Cardiac muscle cell (in vitro differentiated cells and primary cell): Measurements from ENCODE around the gene IER3. TPM values are rescaled to one million over a fixed set of nuclear protein-coding genes. Genes with fewer than 3 reads are reported as not detected.
A peak's percentile ranks its signal among the peaks of the same experiment; 100 is the strongest.
"Not testable (repeated sequence)": the region's sequence is repeated elsewhere in the genome, so short reads cannot be mapped to it uniquely, and the experiment has no call there.

ENCODE experiments used
- DNase-seq, 2 donors: peaks; one replicate each; pipeline versions ENCODE4 v3.0.0 to v3.0.0-alpha.2; 2010 to 2017; ENCODE audit warnings: low read depth in 1 of 2, low spot score in 1 of 2
- H3K27ac ChIP-seq: fragments of 200-600 bp; sonication (generic); 2 replicates; pipeline ENCODE4 v1.5.1; 2016
- H3K27me3 ChIP-seq: fragments of 200-600 bp; sonication (generic); 2 replicates; pipeline ENCODE4 v1.6.0; 2016; ENCODE audit warnings: control low read depth
- H3K36me3 ChIP-seq: fragments of 200-600 bp; sonication (generic); 2 replicates; pipeline ENCODE4 v1.5.1; 2016; ENCODE audit warnings: control low read depth
- H3K4me1 ChIP-seq: fragments of 200-600 bp; sonication (generic); 2 replicates; pipeline ENCODE4 v1.8.1; 2017; ENCODE audit warnings: low read depth, mild to moderate bottlenecking, mixed run types
- H3K4me3 ChIP-seq: fragments of 200-600 bp; sonication (generic); 2 replicates; pipeline ENCODE4 v1.5.1; 2016; ENCODE audit warnings: mild to moderate bottlenecking
- H3K9me3 ChIP-seq: fragments of 200-600 bp; sonication (generic); 2 replicates; pipeline ENCODE4 v1.5.1; 2017; ENCODE audit warnings: low read depth, mild to moderate bottlenecking, control low read depth
- polyA plus RNA-seq: library from polyadenylated mRNA; unstranded; fragments of >200 nt; fragmentation: Nextera tagmentation; extraction: Ambion mirVana; gene quantifications from 2 replicates; pipeline ENCODE4 v1.2.1, GENCODE V29; 2016
- total RNA-seq: library from RNA; depleted of rRNA; stranded (reverse); fragments of >200 nt; gene quantifications from 2 replicates; pipeline ENCODE4 v1.2.3, GENCODE V29; 2016
- TF ChIP-seq, protein P1 (sequence below): IDR thresholded peaks from 2 replicates; pipeline ENCODE4 v1.5.1; 2012; ENCODE audit warnings: low read depth, mild to moderate bottlenecking, low read length

The IER3 gene
- total and polyA plus RNA-seq, 2 experiments from 2014 or later = 20.1 to 45.8 TPM

DNA sequence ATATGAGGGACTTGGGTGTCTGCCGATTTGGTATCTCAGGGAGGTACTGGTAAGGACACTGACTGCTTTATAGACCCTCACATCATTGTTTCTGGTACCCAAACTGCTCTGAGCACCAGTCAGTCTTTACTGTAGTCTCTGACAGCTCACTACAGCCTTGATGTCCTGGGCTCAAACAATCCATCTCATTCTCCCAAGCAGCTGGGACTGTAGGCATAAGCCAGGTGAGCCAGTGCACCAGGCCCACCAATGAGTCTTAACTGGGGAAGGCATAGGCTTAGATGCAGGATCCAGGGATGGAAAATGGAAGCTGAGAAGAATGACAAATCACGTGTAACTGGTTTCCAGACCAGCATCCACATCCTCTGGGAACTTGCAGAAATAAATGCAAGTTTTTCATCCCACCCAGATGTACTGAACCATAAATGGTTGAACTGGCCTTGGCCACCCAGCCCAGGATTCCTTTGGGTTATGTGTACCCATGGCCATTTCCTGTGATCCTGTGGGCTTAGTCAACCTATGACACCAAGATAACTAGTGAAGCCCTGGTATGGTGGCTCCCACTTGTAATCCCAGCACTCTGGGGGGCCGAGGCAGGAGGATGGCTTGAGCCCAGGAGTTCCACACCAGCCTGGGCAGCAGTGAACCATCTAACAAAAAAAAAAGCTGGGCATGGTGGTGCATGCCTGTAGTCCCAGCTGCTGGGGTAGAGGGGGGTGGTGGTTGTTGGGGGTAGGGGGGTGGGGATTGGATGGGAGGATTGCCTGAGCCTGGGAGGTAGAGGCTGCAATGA lies 18.4 kb downstream of the IER3 start:
- peak overlapping the region; percentile 69 for H3K27ac ChIP-seq
- H3K9me3 ChIP-seq = no peaks in the 10 kb centered on the region
- peak in 1 of 2 donors; percentile 48 for DNase-seq
- TF ChIP-seq, protein P1, sequence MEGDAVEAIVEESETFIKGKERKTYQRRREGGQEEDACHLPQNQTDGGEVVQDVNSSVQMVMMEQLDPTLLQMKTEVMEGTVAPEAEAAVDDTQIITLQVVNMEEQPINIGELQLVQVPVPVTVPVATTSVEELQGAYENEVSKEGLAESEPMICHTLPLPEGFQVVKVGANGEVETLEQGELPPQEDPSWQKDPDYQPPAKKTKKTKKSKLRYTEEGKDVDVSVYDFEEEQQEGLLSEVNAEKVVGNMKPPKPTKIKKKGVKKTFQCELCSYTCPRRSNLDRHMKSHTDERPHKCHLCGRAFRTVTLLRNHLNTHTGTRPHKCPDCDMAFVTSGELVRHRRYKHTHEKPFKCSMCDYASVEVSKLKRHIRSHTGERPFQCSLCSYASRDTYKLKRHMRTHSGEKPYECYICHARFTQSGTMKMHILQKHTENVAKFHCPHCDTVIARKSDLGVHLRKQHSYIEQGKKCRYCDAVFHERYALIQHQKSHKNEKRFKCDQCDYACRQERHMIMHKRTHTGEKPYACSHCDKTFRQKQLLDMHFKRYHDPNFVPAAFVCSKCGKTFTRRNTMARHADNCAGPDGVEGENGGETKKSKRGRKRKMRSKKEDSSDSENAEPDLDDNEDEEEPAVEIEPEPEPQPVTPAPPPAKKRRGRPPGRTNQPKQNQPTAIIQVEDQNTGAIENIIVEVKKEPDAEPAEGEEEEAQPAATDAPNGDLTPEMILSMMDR = no peak
- no peak overlapping the region for H3K4me3 ChIP-seq
- no peaks in the 10 kb centered on the region for H3K27me3 ChIP-seq
- H3K36me3 ChIP-seq = peaks cover 53% of the 10 kb centered on the region
- peaks cover 3% of the 10 kb centered on the region for H3K4me1 ChIP-seq

GRCh38 chr6:30724906-30725667 lies 19.3 kb downstream of the IER3 start:
- peak overlapping the region; percentile 69 for H3K27ac ChIP-seq
- DNase-seq = no peak
- H3K4me3 ChIP-seq = no peak overlapping the region
- H3K4me1 ChIP-seq = no peaks in the 10 kb centered on the region
- H3K9me3 ChIP-seq = no peaks in the 10 kb centered on the region
- H3K27me3 ChIP-seq = no peaks in the 10 kb centered on the region
- peaks cover 46% of the 10 kb centered on the region for H3K36me3 ChIP-seq
- TF ChIP-seq, protein P1 = no peak

GRCh38 chr6:30723843-30724741 lies 20.3 kb downstream of the IER3 start:
- H3K27ac ChIP-seq = peak overlapping the region; percentile 39
- not testable (repeated sequence) for DNase-seq, H3K4me1 ChIP-seq, H3K4me3 ChIP-seq, H3K9me3 ChIP-seq, H3K27me3 ChIP-seq
- H3K36me3 ChIP-seq = peaks cover 38% of the 10 kb centered on the region

GRCh38 chr6:30723159-30723842 lies 21.0 kb downstream of the IER3 start:
- H3K9me3 ChIP-seq, H3K4me3 ChIP-seq, H3K27me3 ChIP-seq, DNase-seq, H3K4me1 ChIP-seq: not testable (repeated sequence)
- Histone ChIP-seq H3K36me3 (peaks cover 38% of the 10 kb centered on the region), H3K27ac (peak overlapping the region; percentile 88)

DNA sequence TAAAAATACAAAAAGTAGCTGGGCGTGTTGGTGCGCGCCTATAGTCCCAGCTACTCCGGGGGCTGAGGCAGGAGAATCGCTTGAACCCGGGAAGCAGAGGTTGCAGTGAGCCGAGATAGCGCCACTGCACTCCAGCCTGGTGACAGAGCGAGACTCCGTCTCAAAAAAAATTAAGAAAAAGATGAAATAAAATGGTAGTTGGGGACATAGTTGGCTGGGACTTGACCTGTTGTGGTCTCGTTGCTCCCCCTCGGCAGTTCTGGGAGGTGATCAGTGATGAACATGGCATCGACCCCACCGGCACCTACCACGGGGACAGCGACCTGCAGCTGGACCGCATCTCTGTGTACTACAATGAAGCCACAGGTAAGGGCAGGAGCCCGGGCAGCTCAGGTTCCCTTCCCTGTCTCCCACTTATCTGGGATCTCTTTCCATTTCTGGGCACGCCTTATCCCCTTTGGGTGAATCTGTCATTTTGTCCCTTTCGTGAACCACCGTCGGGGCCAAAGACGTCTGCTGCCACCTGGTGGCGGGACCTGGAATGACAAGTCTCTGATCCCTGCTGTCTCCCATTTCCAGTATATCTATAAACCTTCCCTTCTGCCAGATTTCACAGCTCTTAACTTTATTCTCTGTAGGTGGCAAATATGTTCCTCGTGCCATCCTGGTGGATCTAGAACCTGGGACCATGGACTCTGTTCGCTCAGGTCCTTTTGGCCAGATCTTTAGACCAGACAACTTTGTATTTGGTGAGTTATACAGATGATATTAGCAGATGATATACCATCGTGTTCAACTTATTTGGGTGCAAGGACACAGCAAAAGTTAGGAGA lies 21.9 kb downstream of the IER3 start:
- TF ChIP-seq, protein P1 = peak; percentile 87
- H3K27me3 ChIP-seq = no peaks in the 10 kb centered on the region
- peaks cover 6% of the 10 kb centered on the region for H3K4me1 ChIP-seq
- H3K4me3 ChIP-seq = peak overlapping the region; percentile 96
- peaks cover 32% of the 10 kb centered on the region for H3K36me3 ChIP-seq
- no peaks in the 10 kb centered on the region for H3K9me3 ChIP-seq
- peak overlapping the region; percentile 88 for H3K27ac ChIP-seq
- DNase-seq = peak; percentile 79 to 81

GRCh38 chr6:30722025-30722279 lies 22.4 kb downstream of the IER3 start:
- peak in 1 of 2 donors; percentile 64 for DNase-seq
- H3K27ac ChIP-seq = peak overlapping the region; percentile 88
- H3K36me3 ChIP-seq = peaks cover 26% of the 10 kb centered on the region
- not testable (repeated sequence) for H3K4me1 ChIP-seq, H3K27me3 ChIP-seq, H3K9me3 ChIP-seq
- peak overlapping the region; percentile 96 for H3K4me3 ChIP-seq
